Parathyroid adenoma (tissue), 2 donors: ENCODE results near the gene CDK13.

ENCODE experiments used
- H2AFZ ChIP-seq: fragments of 300-600 bp; sonication (generic); one replicate; pipeline ENCODE4 v1.7.0; 2017; ENCODE audit warnings: antibody characterized with exemption, mild to moderate bottlenecking
- H3K27ac ChIP-seq: fragments of 300-600 bp; sonication (generic); one replicate; pipeline ENCODE4 v1.7.0; 2017
- H3K27me3 ChIP-seq: fragments of 300-600 bp; sonication (generic); one replicate; pipeline ENCODE4 v1.7.0; 2017; ENCODE audit warnings: low read length; ENCODE audit not compliant: control insufficient read depth, insufficient read depth
- H3K36me3 ChIP-seq: fragments of 300-600 bp; sonication (generic); one replicate; pipeline ENCODE4 v1.7.0; 2017; ENCODE audit warnings: low read length; ENCODE audit not compliant: control insufficient read depth, insufficient read depth
- H3K4me1 ChIP-seq: fragments of 300-600 bp; sonication (generic); one replicate; pipeline ENCODE4 v1.7.0; 2017; ENCODE audit warnings: control low read depth
- H3K4me2 ChIP-seq: fragments of 300-600 bp; sonication (generic); one replicate; pipeline ENCODE4 v1.7.0; 2017; ENCODE audit warnings: low read length
- H3K4me3 ChIP-seq: fragments of 300-600 bp; sonication (generic); one replicate; pipeline ENCODE4 v1.7.0; 2017; ENCODE audit warnings: low read depth, low read length
- H3K79me2 ChIP-seq: fragments of 300-600 bp; sonication (generic); one replicate; pipeline ENCODE4 v1.7.0; 2017; ENCODE audit warnings: control low read depth
- H3K9ac ChIP-seq: fragments of 300-600 bp; sonication (generic); one replicate; pipeline ENCODE4 v1.7.0; 2017; ENCODE audit warnings: mild to moderate bottlenecking
- H3K9me3 ChIP-seq: fragments of 300-600 bp; sonication (generic); one replicate; pipeline ENCODE4 v1.7.0; 2017; ENCODE audit warnings: low read length; ENCODE audit not compliant: control insufficient read depth
- TF ChIP-seq, protein P1 (sequence below): fragments of 300-600 bp; sonication (generic); IDR thresholded peaks from one replicate; pipeline ENCODE4 v1.7.0; 2017; ENCODE audit warnings: antibody characterized with exemption, mild to moderate bottlenecking
- donor health status: primary hyperparathyroidism.

Gene CDK13

DNA sequence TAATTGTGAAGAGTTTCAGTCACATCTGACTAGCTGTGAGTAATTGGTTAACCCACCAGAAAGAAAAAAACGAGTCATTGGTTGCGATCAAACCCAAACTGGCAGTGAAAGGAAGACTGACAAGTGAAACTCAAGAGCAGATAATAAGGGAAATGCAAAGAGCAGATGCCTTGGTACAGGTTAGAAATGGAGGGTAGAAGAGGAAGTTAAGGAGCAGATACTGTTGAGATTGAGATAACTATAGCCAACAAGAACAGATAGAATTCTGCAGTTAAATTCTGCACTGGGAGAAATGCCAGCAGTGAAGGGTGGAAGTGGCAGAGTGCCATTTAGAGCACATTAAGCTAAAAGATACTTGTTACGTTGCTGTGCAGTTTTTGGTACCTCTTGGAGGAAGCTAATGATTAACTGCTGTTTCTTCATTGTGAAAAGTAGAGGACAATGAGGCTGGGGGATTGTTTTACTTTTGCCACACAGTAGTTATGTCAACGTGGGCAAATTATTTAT lies 65.8 kb downstream of the CDK13 start:
- no peak overlapping the region for H3K9ac ChIP-seq
- TF ChIP-seq, protein P1, sequence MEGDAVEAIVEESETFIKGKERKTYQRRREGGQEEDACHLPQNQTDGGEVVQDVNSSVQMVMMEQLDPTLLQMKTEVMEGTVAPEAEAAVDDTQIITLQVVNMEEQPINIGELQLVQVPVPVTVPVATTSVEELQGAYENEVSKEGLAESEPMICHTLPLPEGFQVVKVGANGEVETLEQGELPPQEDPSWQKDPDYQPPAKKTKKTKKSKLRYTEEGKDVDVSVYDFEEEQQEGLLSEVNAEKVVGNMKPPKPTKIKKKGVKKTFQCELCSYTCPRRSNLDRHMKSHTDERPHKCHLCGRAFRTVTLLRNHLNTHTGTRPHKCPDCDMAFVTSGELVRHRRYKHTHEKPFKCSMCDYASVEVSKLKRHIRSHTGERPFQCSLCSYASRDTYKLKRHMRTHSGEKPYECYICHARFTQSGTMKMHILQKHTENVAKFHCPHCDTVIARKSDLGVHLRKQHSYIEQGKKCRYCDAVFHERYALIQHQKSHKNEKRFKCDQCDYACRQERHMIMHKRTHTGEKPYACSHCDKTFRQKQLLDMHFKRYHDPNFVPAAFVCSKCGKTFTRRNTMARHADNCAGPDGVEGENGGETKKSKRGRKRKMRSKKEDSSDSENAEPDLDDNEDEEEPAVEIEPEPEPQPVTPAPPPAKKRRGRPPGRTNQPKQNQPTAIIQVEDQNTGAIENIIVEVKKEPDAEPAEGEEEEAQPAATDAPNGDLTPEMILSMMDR: no peak
- H2AFZ ChIP-seq: no peak overlapping the region
- H3K4me1 ChIP-seq: no peaks in the 10 kb centered on the region
- peaks cover 3% of the 10 kb centered on the region for H3K79me2 ChIP-seq
- no peaks in the 10 kb centered on the region for H3K27me3 ChIP-seq
- no peaks in the 10 kb centered on the region for H3K9me3 ChIP-seq
- no peak overlapping the region for H3K4me2 ChIP-seq
- no peak overlapping the region for H3K4me3 ChIP-seq
- H3K27ac ChIP-seq: no peak overlapping the region
- H3K36me3 ChIP-seq: no peaks in the 10 kb centered on the region

DNA sequence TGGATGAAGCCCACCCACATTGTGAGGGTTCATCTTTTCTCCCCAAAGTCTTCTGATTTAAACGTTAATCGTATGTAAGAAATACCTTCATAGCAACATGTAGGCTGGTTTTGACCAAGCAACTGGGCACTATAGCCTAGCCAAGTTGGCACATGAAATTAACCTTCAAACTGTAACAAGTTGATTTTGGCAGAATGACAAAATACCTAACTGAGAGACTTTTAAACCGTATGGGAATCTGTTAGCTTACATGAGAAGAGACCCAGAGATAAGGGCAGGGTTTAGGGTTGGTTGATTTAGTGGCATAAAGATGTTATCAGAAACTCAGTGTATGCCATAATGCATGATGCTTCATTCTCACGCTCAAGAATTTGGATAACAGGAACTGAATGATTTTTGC lies 69.5 kb downstream of the CDK13 start:
- Histone ChIP-seq H3K79me2 (no peaks in the 10 kb centered on the region), H2AFZ (no peak overlapping the region), H3K27me3 (no peaks in the 10 kb centered on the region), H3K4me2 (no peak overlapping the region), H3K4me1 (no peaks in the 10 kb centered on the region), H3K4me3 (no peak overlapping the region), H3K36me3 (no peaks in the 10 kb centered on the region), H3K27ac (no peak overlapping the region), H3K9me3 (no peaks in the 10 kb centered on the region), H3K9ac (no peak overlapping the region)
- TF ChIP-seq, protein P1: no peak

DNA sequence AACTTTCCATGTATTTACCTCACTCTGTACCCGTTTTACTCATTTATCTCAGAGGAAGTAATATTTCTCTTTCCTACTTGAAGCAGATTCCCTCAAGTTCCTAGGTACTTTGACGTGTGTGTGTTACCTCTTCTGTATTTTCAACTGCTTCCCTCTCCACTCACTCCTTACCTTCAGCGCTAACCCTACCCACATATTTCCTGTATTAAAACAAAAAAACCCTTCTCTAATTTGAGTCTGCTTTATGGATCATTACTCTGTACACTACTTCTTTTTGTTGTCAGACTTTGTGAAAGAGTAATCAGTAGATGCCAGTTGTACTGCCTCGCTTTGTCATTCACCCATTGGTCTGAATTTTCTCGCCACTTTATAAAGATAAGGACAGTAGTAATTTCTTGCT lies 74.0 kb downstream of the CDK13 start:
- no peak overlapping the region for H3K4me3 ChIP-seq
- H3K9ac ChIP-seq: no peak overlapping the region
- no peaks in the 10 kb centered on the region for H3K4me1 ChIP-seq
- no peak overlapping the region for H3K4me2 ChIP-seq
- H3K27ac ChIP-seq: no peak overlapping the region
- no peaks in the 10 kb centered on the region for H3K27me3 ChIP-seq
- H2AFZ ChIP-seq: no peak overlapping the region
- TF ChIP-seq, protein P1: no peak
- H3K79me2 ChIP-seq: peaks cover 4% of the 10 kb centered on the region
- no peaks in the 10 kb centered on the region for H3K36me3 ChIP-seq
- no peaks in the 10 kb centered on the region for H3K9me3 ChIP-seq

DNA sequence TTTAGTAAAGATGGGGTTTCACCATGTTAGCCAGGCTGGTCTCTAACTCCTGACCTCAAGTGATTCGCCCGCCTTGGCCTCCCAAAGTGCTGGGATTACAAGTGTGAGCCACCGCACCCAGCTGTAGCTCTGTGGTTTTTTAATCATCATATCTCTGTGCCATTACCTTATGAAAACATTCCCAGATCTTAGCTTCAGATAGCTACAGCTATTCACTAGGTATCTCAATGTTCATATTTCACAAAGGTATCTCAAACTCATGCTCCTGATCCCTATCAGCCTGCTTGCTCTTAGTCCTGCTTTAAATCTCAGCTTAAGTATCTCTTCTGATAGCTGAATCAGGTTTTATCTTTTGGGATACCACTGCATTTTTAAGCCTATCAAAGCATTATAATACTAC lies 74.8 kb downstream of the CDK13 start:
- Histone ChIP-seq H3K4me3 (no peak overlapping the region), H3K4me1 (no peaks in the 10 kb centered on the region), H3K79me2 (peaks cover 10% of the 10 kb centered on the region), H3K9me3 (no peaks in the 10 kb centered on the region), H3K36me3 (no peaks in the 10 kb centered on the region), H3K9ac (no peak overlapping the region), H3K27ac (no peak overlapping the region), H3K27me3 (no peaks in the 10 kb centered on the region), H3K4me2 (no peak overlapping the region), H2AFZ (no peak overlapping the region)
- TF ChIP-seq, protein P1: no peak

DNA sequence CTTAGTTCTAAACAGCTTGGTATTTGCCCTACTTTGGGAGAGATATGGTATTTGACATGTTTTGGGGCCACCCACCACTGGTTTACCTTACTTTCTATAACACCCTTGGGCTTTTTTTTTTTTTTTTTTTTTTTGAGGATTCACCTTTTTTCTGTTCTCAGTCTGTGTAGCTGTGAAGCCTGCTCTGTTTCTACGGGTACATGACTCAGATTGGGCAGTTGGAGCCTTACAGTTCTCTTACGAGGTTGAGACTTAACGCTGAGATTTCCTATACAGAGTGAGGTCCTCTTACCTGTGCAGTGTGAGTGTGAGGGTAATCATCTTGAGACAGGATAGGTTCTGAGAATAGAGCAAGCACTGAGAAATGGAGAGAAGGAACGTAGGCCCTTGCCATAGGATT lies 77.5 kb downstream of the CDK13 start:
- Histone ChIP-seq H3K27ac (no peak overlapping the region), H3K36me3 (no peaks in the 10 kb centered on the region), H3K79me2 (peaks cover 15% of the 10 kb centered on the region), H3K4me1 (no peaks in the 10 kb centered on the region), H3K4me2 (no peak overlapping the region), H3K27me3 (no peaks in the 10 kb centered on the region), H3K4me3 (no peak overlapping the region), H2AFZ (no peak overlapping the region), H3K9me3 (no peaks in the 10 kb centered on the region), H3K9ac (no peak overlapping the region)
- TF ChIP-seq, protein P1: no peak
